ENCODE measurements around the gene ABCF1.

Gene ABCF1

GRCh38 chr6:30557683-30557981 is 13.6 kb upstream of the ABCF1 start:
- no peak for DNase-seq (ENCODE audit: low spot score)

- DNase-seq (ENCODE audit: low spot score): no peak
These were observed 10.3 kb upstream of the ABCF1 start for GRCh38 chr6:30560930-30561329.

GRCh38 chr6:30562470-30563425 is 8.5 kb upstream of the ABCF1 start:
- DNase-seq (ENCODE audit: low spot score): no peak

GRCh38 chr6:30564114-30564513 is 7.1 kb upstream of the ABCF1 start:
- DNase-seq (ENCODE audit: low spot score): no peak

GRCh38 chr6:30565772-30566171 is 5.5 kb upstream of the ABCF1 start:
- DNase-seq (ENCODE audit: low spot score): no peak

- no peak for DNase-seq (ENCODE audit: low spot score)
These were observed 3.0 kb upstream of the ABCF1 start for GRCh38 chr6:30568245-30568644.

- DNase-seq (ENCODE audit: low spot score): no peak
These were observed 979 bp upstream of the ABCF1 start for GRCh38 chr6:30570263-30570662.

- DNase-seq (ENCODE audit: low spot score): no peak
These were observed 535 bp upstream of the ABCF1 start for GRCh38 chr6:30570740-30571074.

- peak; percentile 21 for DNase-seq (ENCODE audit: low spot score)
These were observed 480 bp downstream of the ABCF1 start for GRCh38 chr6:30571762-30572082.

- no peak for DNase-seq (ENCODE audit: low spot score)
These were observed 906 bp downstream of the ABCF1 start for GRCh38 chr6:30572148-30572547.

- no peak for DNase-seq (ENCODE audit: low spot score)
These were observed 1.9 kb downstream of the ABCF1 start for GRCh38 chr6:30573113-30573512.

- no peak for DNase-seq (ENCODE audit: low spot score)
These were observed 6.8 kb downstream of the ABCF1 start for GRCh38 chr6:30578051-30578450.

- no peak for DNase-seq (ENCODE audit: low spot score)
These were observed 12.7 kb downstream of the ABCF1 start for GRCh38 chr6:30583921-30584320.

GRCh38 chr6:30589754-30590358 is 18.6 kb downstream of the ABCF1 start:
- no peak for DNase-seq (ENCODE audit: low spot score)

- DNase-seq (ENCODE audit: low spot score): no peak
These were observed 19.3 kb downstream of the ABCF1 start for GRCh38 chr6:30590509-30590908.

GRCh38 chr6:30591008-30591407 is 19.8 kb downstream of the ABCF1 start:
- DNase-seq (ENCODE audit: low spot score): peak; percentile 43

- no peak for DNase-seq (ENCODE audit: low spot score)
These were observed 21.0 kb downstream of the ABCF1 start for GRCh38 chr6:30592287-30592686.

GRCh38 chr6:30597315-30598144 is 26.3 kb downstream of the ABCF1 start:
- DNase-seq (ENCODE audit: low spot score): peak; percentile 84

- DNase-seq (ENCODE audit: low spot score): no peak
These were observed 27.8 kb downstream of the ABCF1 start for GRCh38 chr6:30598912-30599624.

- DNase-seq (ENCODE audit: low spot score): no peak
These were observed 28.5 kb downstream of the ABCF1 start for GRCh38 chr6:30599625-30600324.

GRCh38 chr6:30600451-30600961 is 29.3 kb downstream of the ABCF1 start:
- DNase-seq (ENCODE audit: low spot score): no peak

- no peak for DNase-seq (ENCODE audit: low spot score)
These were observed 30.2 kb downstream of the ABCF1 start for GRCh38 chr6:30601436-30601814.

Data from iPS-NIHi11 (cell line).